UCSD-AML1 (cell line): ENCODE measurements around the gene SMIM41.

Experiments used
- DNase-seq: peaks from one replicate; lab custom pipeline; 2025; ENCODE audit not compliant: unreplicated experiment; lab: John Stamatoyannopoulos, UW

The SMIM41 gene

GRCh38 chr12:52145228-52146088, 66.0 kb downstream of the SMIM41 start:
- DNase-seq = no peak

GRCh38 chr12:52146089-52146821, 66.8 kb downstream of the SMIM41 start:
- no peak for DNase-seq

- no peak for DNase-seq
Observed at GRCh38 chr12:52146822-52147366, 67.4 kb downstream of the SMIM41 start.

DNA sequence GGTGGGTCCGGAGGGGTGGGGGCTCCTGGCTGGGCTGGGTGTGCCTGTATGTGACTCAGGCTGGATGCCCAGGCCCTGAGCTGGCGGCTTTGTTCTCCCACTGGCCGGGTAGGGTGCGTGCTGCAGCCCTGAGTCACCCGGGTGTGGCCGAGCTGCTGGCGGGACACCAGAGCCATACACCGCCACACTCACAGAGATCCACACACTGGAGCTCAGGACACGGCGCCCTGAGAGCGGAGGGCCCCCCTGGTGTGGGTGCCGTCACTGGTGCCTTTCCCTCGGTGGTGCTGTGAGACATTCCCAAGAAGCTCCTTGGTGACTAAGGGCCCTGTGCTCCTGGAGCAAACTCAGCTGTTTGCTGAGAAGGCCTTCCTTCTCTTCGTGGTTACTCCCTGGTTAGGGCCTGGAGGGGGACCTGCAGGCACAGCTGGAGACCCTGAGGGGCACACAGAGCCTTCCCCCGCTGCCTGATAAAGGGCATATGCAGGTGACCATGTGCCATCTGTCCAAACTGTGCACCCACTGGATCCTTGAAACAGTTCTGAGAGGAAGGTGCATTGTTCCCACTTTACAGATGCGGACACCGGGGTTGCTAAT, 68.0 kb downstream of the SMIM41 start:
- no peak for DNase-seq

DNA sequence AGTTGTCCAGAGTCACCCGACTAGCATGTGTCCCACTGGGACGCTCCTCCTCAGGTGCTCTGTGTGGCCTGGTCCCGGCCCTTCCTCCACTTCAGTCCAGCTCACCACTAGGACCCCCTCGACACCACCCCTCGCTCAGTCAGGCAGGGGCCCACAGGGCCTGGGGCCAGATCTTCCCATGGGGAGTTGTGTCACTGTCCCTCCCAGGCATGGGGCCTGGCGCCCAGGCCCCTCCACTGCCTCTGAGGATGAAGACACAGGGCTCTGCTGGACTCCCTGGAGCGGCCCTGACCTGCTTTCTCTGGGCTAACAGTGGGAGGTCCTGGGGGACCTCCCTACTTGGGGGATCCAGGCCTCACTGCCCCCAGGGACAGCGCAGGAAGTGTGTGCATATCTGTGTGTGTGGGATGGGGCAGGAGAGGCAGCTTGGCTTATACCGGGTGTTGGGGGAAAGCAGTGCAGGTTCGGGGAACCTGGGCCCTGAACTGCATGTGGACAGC, 68.5 kb downstream of the SMIM41 start:
- no peak for DNase-seq

DNA sequence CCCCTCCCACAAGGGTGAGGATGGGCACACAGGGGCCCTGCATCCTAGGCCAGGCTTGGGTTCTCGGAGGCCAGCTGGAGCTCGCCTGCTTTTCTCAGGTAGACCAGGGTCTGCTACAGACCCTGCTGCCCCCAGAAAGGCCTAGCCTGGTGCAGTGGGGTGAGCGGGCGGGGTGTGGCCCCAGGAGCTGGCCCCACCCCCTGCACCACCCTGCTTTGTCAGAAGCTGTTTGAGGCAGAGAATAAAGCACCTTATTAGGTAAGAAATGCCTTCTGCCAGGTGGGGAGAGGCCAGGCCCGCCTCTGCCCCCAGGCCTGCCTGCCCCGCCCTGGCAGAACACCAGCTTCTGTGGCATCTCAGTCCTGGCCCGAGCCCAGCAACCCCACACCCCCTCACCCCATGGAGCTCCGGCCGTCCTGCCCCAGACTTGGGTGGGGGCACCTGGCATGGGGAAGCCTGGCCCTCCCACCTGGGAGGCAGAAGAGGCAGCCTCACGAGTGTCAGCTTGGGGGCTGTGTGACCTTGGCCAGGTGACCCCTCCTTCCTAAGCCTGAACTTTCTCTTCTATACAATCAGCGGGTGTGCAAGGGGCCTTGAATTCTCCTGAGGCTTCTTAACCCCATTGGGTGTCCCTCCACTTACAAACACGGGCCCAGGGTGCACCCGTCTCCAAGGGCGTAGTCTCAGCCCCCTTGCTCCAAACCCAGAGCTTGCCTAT, 69.1 kb downstream of the SMIM41 start:
- no peak for DNase-seq

GRCh38 chr12:52149182-52149641, 69.7 kb downstream of the SMIM41 start:
- DNase-seq = no peak

DNA sequence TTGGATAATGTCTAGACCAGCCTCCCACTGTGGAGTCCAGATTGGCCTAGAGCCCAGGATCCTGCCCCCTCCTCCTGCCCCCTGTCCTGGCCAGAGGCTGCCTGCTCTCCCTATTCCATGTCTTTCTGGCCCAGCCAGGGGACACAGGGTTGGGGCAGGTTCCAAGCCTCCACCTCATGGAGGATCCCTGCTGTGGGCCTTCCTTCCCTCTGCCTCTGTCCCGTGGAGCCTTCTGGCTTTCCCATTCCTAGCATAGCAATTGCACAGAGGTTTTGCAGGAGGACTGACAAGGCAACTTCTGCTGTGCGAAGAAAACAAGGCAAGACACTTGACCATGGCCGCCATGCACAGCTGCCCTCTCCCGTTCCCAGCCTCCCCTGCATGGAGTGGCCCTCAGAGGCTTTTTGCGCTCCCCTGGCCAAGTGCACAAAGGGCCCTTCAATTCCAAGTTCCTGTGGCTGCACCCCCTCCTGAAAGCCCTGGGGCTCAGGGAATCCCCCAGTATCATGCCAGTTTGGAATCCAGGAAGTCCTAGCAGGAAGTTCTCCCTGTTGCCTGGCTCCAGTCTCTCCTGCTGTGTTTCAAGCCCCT, 70.2 kb downstream of the SMIM41 start:
- no peak for DNase-seq

GRCh38 chr12:52151153-52151836, 71.8 kb downstream of the SMIM41 start:
- no peak for DNase-seq

DNA sequence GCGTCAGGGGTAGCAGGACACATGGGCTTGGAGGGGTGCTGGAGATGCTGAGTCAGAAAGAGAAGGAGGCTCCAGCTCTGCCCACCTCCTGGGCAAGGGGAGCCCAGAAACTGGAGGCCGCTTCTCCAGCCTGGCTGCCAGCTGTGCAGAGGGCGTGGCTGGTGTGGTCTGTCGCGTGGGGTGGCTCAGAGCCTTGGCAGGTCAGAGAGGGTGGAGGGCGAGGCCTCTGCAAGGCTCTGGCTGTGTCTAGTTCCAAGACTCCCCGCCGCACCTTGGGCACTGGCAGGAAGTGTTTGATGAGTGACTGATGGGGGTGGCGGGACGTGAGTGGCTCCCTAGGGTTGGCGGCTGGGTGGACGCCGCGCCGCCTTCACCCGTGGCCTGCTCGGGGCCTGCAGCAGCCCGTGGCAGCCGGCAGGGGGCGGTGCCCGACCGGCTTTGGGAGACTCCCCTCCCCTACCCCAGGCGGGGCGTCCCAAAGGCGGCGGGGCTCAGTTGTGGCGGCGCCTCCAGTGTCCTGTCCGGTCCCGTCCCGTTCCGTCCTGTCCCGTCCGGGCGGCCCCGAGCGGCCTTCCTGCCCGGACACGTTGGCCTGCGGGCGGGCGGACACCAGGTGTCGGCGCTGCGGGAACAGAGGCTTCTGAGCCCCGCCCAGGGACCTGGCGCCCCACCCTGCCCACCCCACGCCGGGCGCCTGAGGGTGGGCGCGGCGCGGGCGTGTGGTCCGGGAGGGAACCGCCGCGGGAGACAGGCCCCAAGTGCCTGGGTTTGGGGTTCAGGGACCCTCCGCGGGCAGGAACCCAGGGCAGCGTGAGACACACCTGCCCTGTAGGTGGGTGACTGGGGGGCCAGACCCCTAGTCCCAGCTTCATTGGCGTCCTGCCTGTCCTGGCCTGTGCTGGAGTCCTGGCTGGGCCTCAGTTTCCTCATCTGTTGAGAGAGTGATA, 72.6 kb downstream of the SMIM41 start:
- peak; percentile 70 for DNase-seq

GRCh38 chr12:52152905-52153317, 73.4 kb downstream of the SMIM41 start:
- no peak for DNase-seq

DNA sequence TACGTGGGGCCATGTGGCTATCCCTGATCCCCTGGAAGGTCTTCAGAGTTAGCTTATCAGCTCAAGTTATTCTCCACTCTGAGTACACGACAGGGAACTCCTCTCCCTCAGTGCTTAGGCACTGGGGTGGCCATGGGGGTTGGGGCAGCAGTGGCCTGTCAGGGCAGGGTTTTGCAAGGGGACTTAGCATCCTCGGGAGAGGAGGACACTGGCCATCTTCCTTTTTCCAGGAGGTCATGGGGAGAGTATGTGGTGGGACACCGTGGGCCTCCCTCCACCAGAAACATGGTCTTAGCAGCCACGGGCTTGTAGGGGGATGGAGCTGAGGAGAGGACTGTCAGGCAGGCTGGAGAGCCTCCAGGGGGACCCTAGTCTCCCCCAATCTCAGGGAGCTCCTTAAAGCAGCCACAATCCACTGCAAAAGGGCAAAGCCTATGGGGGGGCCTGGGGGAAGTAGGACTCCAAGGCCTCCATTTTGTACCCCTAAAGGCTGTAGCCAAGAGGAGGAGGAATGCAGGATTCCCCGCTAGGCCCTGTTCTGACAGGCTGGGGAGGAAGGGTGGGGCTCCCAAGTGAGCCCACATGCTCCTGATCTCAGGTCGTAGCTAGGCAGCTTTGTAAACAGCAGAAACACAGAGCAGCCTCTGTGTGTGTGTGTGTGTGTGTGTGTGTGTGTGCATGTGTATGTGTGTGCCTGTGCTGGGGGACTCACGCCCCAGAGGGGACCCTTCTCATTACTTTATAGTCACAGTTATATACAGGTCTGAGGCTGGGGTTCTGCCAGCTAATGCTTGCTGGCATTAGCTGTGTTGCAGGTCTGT, 75.8 kb downstream of the SMIM41 start:
- no peak for DNase-seq

DNA sequence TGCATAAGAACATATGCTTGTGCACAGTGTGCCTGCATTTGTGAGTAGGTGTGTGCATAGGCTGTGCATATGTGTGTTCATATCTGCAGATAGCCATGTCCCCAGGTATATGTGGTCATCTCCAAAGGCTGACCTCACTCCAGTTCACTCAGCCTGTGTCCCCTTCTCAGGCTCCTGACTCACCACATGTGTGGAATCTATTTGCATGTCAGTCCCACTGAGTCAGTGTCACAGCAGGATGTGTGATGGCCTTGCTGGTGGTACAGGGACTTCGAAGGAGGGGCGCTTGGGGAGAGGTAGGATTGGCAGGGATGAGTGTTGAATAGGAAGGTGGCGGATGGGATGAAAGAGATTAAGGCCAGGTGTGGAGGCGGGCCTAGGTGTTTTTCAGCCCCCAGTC, 76.8 kb downstream of the SMIM41 start:
- no peak for DNase-seq

GRCh38 chr12:52156757-52157565, 77.5 kb downstream of the SMIM41 start:
- DNase-seq = peak; percentile 72

DNA sequence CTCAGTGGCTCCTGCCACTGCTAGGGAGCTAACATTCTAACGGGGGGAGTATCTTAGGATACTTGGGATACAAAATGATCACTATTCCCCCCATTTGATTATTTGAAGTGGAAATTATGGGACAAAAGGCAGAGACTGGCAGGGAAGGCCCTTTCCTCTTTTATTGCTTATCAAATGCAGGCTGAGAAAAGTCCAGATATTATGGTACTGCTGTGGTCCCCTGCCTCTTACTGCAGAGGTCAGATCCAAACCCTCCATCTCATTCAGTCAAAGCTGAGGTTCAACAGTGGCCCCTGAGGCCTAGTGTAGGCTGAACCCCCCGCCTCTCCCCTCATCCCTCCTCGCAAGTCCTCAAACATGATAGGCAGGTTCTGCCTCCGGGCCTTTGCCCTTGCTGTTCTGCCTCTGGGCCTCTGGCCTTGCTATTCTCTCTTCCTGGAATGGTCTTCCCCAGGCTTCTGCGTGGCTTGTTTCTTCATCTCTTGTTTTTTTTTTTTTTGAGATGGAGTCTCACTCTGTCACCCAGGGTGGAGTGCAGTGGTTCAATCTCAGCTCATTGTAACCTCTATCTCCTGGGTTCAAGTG, 78.2 kb downstream of the SMIM41 start:
- no peak for DNase-seq
